ENCODE results near the gene LAMC2. TPM values are rescaled to one million over a fixed set of nuclear protein-coding genes. Genes with fewer than 3 reads are reported as not detected.

LAMC2 gene
- total and polyA plus RNA-seq, 2 of the 13 experiments (the other 11 are each of a cell fraction or from before 2014, with no cell fraction given) = 0.03 TPM; not detected in 1

DNA sequence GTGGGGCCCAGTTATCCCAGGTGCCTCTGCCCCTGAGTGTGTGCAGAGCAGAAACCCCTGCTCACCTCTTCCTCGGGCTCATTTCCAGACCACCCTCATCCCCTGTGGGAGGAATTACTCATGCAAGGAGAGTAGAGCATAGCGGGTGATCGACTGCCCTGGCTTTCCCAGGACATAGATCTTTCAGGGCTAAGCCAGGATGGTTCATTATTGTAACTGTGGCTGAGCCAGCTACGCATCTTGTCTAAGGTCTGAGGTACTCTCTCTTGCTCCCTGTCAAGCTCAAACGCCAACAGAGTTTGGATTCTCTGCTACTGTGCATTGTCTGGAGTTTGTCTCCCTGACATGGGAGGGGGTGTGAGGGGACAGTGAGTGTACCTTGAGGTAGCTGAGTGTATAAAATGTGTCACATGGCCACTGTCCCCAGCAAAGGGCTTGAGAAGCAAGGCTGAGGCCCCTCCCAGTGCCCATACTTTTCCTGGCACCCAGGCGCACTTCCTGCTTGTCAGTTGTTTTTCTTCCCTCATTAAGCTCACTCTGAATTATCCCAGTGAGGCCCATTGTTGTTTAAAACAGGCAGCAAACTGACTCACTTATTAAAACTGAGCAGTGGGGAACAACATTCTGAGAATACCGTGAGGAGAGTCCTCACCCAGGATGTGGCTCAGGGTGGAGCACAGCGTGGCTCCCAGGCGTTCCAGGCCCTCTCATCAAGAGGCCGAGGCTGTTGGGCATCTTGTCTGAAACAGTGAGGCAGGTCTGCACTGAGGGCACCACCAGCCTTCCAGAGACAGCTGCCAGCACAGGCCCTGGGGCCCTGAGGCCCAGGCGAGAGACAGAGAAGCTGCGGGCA lies 92.9 kb downstream of the LAMC2 start:
- Histone ChIP-seq H3K9ac (ENCODE audit: insufficient read depth, low read depth, low read length) (no peak overlapping the region), H3K27ac (ENCODE audit: extremely low read length, insufficient read depth, low read length) (no peak overlapping the region), H3K27me3 (ENCODE audit: control insufficient read depth in 1 of 2, insufficient read depth in 2 of 2, low read length in 2 of 2) (peaks cover 4 to 19% of the 10 kb centered on the region in 2 experiments; a peak in 4 of 5 replicates), H3K4me3 (replicated peaks in 1 of 3; ENCODE audit: insufficient read depth in 1 of 3, low read depth in 2 of 3, low read length in 3 of 3) (no peak overlapping the region), H3K79me2 (ENCODE audit: insufficient read depth, low read length) (no peaks in the 10 kb centered on the region), H3K4me1 (ENCODE audit: insufficient read depth, low read length) (no peaks in the 10 kb centered on the region), H3K9me3 (ENCODE audit: low read length) (no peaks in the 10 kb centered on the region), H4K20me1 (ENCODE audit: insufficient read depth, low read length) (no peaks in the 10 kb centered on the region), H3K4me2 (ENCODE audit: low read depth, low read length) (no peak overlapping the region), H3K36me3 (replicated peaks in 1 of 2; ENCODE audit: control insufficient read depth in 1 of 2, insufficient read depth in 2 of 2, low read length in 2 of 2) (no peaks in the 10 kb centered on the region), H2AFZ (ENCODE audit: low read length) (no peak overlapping the region)
- no TSS peak for BruUV-seq (replicated peaks)
- in situ Hi-C loops (cut with HindIII; ENCODE audit: extremely low pct_ligation_motif_present, low pct_unique_long_range_greater_than_20kb) = loop anchor here (25.0 kb wide), 1 partner anchor 283 kb away; no protein-coding TSS in a partner anchor
- ChIA-PET POLR2A (no interaction called here), CTCF (ENCODE audit: low intra/inter-chr PET ratio, low total read pairs) (no interaction called here)
- FAIRE-seq (no peak), ATAC-seq (no peak), DNase-seq (ENCODE audit: low spot score) (no peak)
- TF ChIP-seq ZBTB1 (CRISPR knock-in tag; IDR thresholded peaks at IDR 0.05; ENCODE audit: borderline replicate concordance) (no peak), ZFP62 (CRISPR knock-in tag; IDR thresholded peaks at IDR 0.05) (no peak), NONO (IDR thresholded peaks at IDR 0.05) (no peak), NONO (CRISPR knock-in tag; conservative IDR thresholded peaks at IDR 0.05) (no peak), ZNF674 (CRISPR knock-in tag; IDR thresholded peaks at IDR 0.05; ENCODE audit: low read depth) (no peak), RBAK (CRISPR knock-in tag; IDR thresholded peaks at IDR 0.05) (no peak), AGO1 (IDR thresholded peaks at IDR 0.05; ENCODE audit: low read depth, low read length, poor library complexity, severe bottlenecking) (no peak), KLF15 (CRISPR knock-in tag; IDR thresholded peaks at IDR 0.05; ENCODE audit: borderline replicate concordance) (no peak), MAZ (IDR thresholded peaks at IDR 0.05; ENCODE audit: borderline replicate concordance, low read depth, low read length) (no peak), MAZ (CRISPR knock-in tag; IDR thresholded peaks at IDR 0.05; ENCODE audit: low read depth) (no peak), HOXA3 (CRISPR knock-in tag; IDR thresholded peaks at IDR 0.05) (no peak)
- TF ChIP-seq, protein P1, sequence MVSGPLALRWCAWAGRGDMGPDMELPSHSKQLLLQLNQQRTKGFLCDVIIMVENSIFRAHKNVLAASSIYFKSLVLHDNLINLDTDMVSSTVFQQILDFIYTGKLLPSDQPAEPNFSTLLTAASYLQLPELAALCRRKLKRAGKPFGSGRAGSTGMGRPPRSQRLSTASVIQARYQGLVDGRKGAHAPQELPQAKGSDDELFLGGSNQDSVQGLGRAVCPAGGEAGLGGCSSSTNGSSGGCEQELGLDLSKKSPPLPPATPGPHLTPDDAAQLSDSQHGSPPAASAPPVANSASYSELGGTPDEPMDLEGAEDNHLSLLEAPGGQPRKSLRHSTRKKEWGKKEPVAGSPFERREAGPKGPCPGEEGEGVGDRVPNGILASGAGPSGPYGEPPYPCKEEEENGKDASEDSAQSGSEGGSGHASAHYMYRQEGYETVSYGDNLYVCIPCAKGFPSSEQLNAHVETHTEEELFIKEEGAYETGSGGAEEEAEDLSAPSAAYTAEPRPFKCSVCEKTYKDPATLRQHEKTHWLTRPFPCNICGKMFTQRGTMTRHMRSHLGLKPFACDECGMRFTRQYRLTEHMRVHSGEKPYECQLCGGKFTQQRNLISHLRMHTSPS (CRISPR knock-in tag; IDR thresholded peaks at IDR 0.05; ENCODE audit: low read depth) = no peak
- TF ChIP-seq, protein P2, sequence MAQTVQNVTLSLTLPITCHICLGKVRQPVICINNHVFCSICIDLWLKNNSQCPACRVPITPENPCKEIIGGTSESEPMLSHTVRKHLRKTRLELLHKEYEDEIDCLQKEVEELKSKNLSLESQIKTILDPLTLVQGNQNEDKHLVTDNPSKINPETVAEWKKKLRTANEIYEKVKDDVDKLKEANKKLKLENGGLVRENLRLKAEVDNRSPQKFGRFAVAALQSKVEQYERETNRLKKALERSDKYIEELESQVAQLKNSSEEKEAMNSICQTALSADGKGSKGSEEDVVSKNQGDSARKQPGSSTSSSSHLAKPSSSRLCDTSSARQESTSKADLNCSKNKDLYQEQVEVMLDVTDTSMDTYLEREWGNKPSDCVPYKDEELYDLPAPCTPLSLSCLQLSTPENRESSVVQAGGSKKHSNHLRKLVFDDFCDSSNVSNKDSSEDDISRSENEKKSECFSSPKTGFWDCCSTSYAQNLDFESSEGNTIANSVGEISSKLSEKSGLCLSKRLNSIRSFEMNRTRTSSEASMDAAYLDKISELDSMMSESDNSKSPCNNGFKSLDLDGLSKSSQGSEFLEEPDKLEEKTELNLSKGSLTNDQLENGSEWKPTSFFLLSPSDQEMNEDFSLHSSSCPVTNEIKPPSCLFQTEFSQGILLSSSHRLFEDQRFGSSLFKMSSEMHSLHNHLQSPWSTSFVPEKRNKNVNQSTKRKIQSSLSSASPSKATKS (CRISPR knock-in tag; IDR thresholded peaks at IDR 0.05) = no peak
- TF ChIP-seq, protein P3, sequence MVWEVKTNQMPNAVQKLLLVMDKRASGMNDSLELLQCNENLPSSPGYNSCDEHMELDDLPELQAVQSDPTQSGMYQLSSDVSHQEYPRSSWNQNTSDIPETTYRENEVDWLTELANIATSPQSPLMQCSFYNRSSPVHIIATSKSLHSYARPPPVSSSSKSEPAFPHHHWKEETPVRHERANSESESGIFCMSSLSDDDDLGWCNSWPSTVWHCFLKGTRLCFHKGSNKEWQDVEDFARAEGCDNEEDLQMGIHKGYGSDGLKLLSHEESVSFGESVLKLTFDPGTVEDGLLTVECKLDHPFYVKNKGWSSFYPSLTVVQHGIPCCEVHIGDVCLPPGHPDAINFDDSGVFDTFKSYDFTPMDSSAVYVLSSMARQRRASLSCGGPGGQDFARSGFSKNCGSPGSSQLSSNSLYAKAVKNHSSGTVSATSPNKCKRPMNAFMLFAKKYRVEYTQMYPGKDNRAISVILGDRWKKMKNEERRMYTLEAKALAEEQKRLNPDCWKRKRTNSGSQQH (CRISPR knock-in tag; IDR thresholded peaks at IDR 0.05; ENCODE audit: low read depth) = no peak
- WGBS (ENCODE audit: low lambda C conversion rate) = 22% methylated on average over 10 of the region's 12 CpGs
- intact Hi-C loops (cut with micrococcal nuclease; ENCODE audit: unreplicated experiment) = no loop called here
